ENCODE results near the gene CLDN6.

GRCh38 chr16:2966808-2967191, 51.2 kb downstream of the CLDN6 start:
- no peak for TF ChIP-seq CTCF (IDR thresholded peaks at IDR 0.05)
- TF ChIP-seq POLR2A (IDR thresholded peaks at IDR 0.05): no peak

All from ovary (tissue), 3 donors.